Neural progenitor cell (in vitro differentiated cells): Measurements from ENCODE around the gene CFAP74. TPM values are rescaled to one million over a fixed set of nuclear protein-coding genes. Genes with fewer than 3 reads are reported as not detected.

Experiments used
- DNase-seq: peaks from one replicate; pipeline ENCODE4 v3.0.0-alpha.2; 2016; ENCODE audit warnings: low spot score
- H2AFZ ChIP-seq: fragments of 200-600 bp; sonication (generic); replicated peaks from 2 replicates; pipeline ENCODE4 v1.6.1; 2016; ENCODE audit warnings: antibody characterized with exemption
- H3F3A ChIP-seq: fragments of 200-600 bp; sonication (generic); 2 replicates; pipeline ENCODE4 v1.6.1; 2016; ENCODE audit warnings: antibody characterized with exemption, low read depth
- H3K27ac ChIP-seq: fragments of 200-600 bp; sonication (generic); 2 replicates; pipeline ENCODE4 v1.5.1; 2016; ENCODE audit warnings: mild to moderate bottlenecking
- H3K27me3 ChIP-seq: fragments of 200-600 bp; sonication (generic); 2 replicates; pipeline ENCODE4 v1.6.1; 2016; ENCODE audit warnings: mild to moderate bottlenecking, moderate library complexity
- H3K36me3 ChIP-seq: fragments of 200-600 bp; sonication (generic); 2 replicates; pipeline ENCODE4 v1.5.1; 2016
- H3K4me1 ChIP-seq: fragments of 200-600 bp; sonication (generic); 2 replicates; pipeline ENCODE4 v1.6.1; 2016; ENCODE audit warnings: mixed run types
- H3K4me2 ChIP-seq: fragments of 200-600 bp; sonication (generic); 2 replicates; pipeline ENCODE4 v1.6.1; 2016
- H3K4me3 ChIP-seq: fragments of 200-600 bp; sonication (generic); 2 replicates; pipeline ENCODE4 v1.5.1; 2016
- H3K79me2 ChIP-seq: fragments of 200-600 bp; sonication (generic); 2 replicates; pipeline ENCODE4 v1.6.1; 2016; ENCODE audit warnings: low read depth
- H3K9ac ChIP-seq: fragments of 200-600 bp; sonication (generic); 2 replicates; pipeline ENCODE4 v1.6.1; 2016
- H3K9me3 ChIP-seq: fragments of 200-600 bp; sonication (generic); 2 replicates; pipeline ENCODE4 v1.5.1; 2016; ENCODE audit warnings: low read depth
- H4K20me1 ChIP-seq: fragments of 200-600 bp; sonication (generic); 2 replicates; pipeline ENCODE4 v1.6.1; 2016; ENCODE audit warnings: low read depth
- H3K27ac Mint-ChIP-seq: 3 replicates; pipeline ENCODE4 v1.8.0; 2021; ENCODE audit warnings: mixed read lengths
- H3K27me3 Mint-ChIP-seq: 2 replicates; pipeline ENCODE4 v1.8.0; 2022; ENCODE audit warnings: low read depth, mild to moderate bottlenecking, inconsistent platforms, moderate library complexity, mixed read lengths; ENCODE audit not compliant: insufficient read depth
- H3K36me3 Mint-ChIP-seq: 3 replicates; pipeline ENCODE4 v1.8.0; 2021; ENCODE audit warnings: mixed read lengths
- H3K4me1 Mint-ChIP-seq: 3 replicates; pipeline ENCODE4 v1.8.0; 2021; ENCODE audit warnings: mixed read lengths
- H3K4me3 Mint-ChIP-seq: 3 replicates; pipeline ENCODE4 v1.8.0; 2021; ENCODE audit warnings: mild to moderate bottlenecking, moderate library complexity, mixed read lengths
- H3K9me3 Mint-ChIP-seq: 3 replicates; pipeline ENCODE4 v1.8.0; 2020; ENCODE audit warnings: mixed read lengths
- CTCF ChIP-seq: fragments of 200-600 bp; sonication (generic); IDR thresholded peaks from 2 replicates; pipeline ENCODE4 v1.5.1; 2017; ENCODE audit warnings: antibody characterized with exemption, mild to moderate bottlenecking
- EZH2 ChIP-seq: fragments of 200-600 bp; sonication (generic); IDR thresholded peaks from 2 replicates; pipeline ENCODE4 v1.6.1; 2017; ENCODE audit warnings: antibody characterized with exemption, mild to moderate bottlenecking, moderate library complexity
- EZH2phosphoT487 ChIP-seq: fragments of 200-600 bp; sonication (generic); IDR thresholded peaks from 2 replicates; pipeline ENCODE4 v1.6.1; 2017; ENCODE audit warnings: antibody characterized with exemption
- total RNA-seq: library from RNA; depleted of rRNA; stranded (reverse); fragments of >200 nt; gene quantifications from 2 replicates; pipeline ENCODE4 v1.2.3, GENCODE V29; 2015; ENCODE audit warnings: low replicate concordance

CFAP74 gene
- total RNA-seq, 1 donor from 2014 or later = not detected

- no peaks in the 10 kb centered on the region for H3K79me2 ChIP-seq
- no peak overlapping the region for H3K4me3 ChIP-seq
- H3K27ac ChIP-seq = no peak overlapping the region
- no peak overlapping the region for H3K4me2 ChIP-seq
- Mint-ChIP-seq H3K36me3 (no peaks in the 10 kb centered on the region), H3K27me3 (peaks cover 4% of the 10 kb centered on the region), H3K4me3 (no peak overlapping the region), H3K9me3 (no peaks in the 10 kb centered on the region), H3K27ac (peak overlapping the region; percentile 81), H3K4me1 (no peaks in the 10 kb centered on the region)
- H4K20me1 ChIP-seq = no peaks in the 10 kb centered on the region
- TF ChIP-seq CTCF (no peak), EZH2phosphoT487 (no peak), EZH2 (no peak)
- DNase-seq = no peak
- H3K27me3 ChIP-seq = no peaks in the 10 kb centered on the region
- H3K36me3 ChIP-seq = no peaks in the 10 kb centered on the region
- no peak overlapping the region for H3K9ac ChIP-seq
- no peaks in the 10 kb centered on the region for H3F3A ChIP-seq
- H3K9me3 ChIP-seq = no peaks in the 10 kb centered on the region
- no peak overlapping the region for H2AFZ ChIP-seq
- H3K4me1 ChIP-seq = no peaks in the 10 kb centered on the region
Observed at GRCh38 chr1:2032737-2033136, 29.2 kb upstream of the CFAP74 start.

DNA sequence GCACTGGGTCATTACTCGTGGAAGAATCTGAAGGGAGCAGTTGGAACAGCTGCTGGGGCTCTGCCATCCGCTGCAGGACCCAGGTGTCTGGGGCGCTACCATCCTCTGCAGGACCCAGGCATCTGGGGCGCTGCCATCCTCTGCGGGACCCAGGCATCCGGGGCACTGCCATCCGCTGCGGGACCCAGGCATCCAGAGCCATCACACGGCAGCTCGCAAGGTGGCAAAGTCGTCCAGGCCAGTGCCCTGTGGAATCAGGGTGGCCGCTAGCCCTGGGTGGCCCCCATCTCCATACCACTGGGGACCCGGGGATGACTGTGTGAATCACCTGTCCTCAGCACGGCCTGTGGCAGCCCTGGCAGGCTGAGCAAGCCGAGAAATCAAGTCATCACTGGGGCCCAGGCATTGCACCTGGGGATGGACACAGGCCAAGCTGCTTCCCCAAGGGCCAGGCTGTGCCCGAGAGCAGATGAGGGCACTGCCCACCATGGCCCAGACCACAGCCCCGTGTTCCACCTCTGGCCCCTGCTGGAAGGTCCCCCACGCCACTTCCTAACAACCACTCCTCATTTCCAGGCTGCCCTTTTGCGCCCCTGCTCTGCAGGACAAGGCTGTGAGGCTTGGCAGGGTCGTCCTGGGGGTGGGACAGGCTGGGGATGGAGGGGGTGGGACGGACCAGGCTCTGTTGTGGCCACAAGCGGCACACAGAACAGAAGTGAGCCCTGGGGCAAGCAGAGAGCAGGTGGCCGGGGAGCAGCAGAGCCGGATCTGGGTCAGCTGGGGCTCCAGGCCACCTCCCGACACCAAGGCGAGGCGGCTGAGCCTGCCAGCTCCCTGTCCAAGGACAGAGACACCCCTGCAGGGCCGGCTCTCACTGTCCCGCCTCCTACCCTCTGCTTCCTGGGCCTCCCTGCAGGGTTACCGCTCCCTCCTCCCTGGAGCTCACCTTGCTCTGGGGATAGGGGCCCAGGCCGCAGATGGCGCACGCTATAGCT, 28.3 kb upstream of the CFAP74 start:
- Histone ChIP-seq H3F3A (no peaks in the 10 kb centered on the region), H3K4me1 (no peaks in the 10 kb centered on the region), H3K36me3 (no peaks in the 10 kb centered on the region), H3K27me3 (no peaks in the 10 kb centered on the region), H3K4me2 (no peak overlapping the region), H3K4me3 (no peak overlapping the region), H3K27ac (no peak overlapping the region), H3K9me3 (no peaks in the 10 kb centered on the region), H4K20me1 (no peaks in the 10 kb centered on the region), H3K79me2 (no peaks in the 10 kb centered on the region), H3K9ac (no peak overlapping the region), H2AFZ (no peak overlapping the region)
- H3K27ac Mint-ChIP-seq = no peak overlapping the region
- H3K9me3 Mint-ChIP-seq = no peaks in the 10 kb centered on the region
- H3K4me3 Mint-ChIP-seq = no peak overlapping the region
- no peaks in the 10 kb centered on the region for H3K4me1 Mint-ChIP-seq
- no peaks in the 10 kb centered on the region for H3K36me3 Mint-ChIP-seq
- peaks cover 7% of the 10 kb centered on the region for H3K27me3 Mint-ChIP-seq
- DNase-seq = no peak
- TF ChIP-seq EZH2 (no peak), CTCF (no peak), EZH2phosphoT487 (no peak)

DNA sequence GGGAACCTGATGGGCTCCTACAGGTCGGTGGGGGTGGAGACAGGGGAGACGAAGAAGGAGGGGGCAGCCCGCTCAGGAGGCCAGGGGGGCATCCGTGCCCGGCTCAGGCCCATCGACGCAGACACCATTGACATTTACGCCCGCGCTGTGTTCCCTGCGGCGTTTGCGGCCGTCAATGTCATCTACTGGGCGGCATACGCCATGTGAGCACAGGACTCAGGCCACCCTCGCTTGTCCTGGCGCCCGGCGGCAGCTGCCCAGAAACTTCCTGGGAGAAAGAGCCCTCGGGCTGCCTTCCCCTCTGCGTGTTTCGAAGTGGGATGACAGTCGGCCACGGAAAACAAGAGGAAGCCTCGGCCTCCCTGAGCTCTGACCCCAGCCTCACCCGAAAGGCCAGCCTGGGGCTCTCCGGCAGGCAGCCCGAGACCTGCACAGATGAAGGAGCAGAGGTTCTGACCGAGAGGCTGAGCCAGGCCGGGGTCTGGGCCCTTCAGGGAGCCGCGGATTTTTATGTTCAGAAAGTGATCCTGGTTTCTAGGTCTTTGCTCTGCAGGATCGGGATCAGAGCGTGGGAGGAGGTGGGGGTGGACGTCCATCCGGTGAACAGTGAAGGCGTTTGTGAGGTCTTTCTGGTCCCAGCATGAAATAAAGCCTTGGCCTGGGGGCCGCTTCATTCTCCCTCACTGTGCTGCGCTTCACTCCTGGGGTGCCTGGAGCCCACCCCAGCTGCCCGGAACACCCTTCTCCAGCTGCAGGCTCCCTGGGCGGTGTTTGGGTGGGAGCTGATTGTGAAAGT, 26.7 kb upstream of the CFAP74 start:
- Histone ChIP-seq H4K20me1 (no peaks in the 10 kb centered on the region), H3K9ac (no peak overlapping the region), H3K4me1 (no peaks in the 10 kb centered on the region), H3K36me3 (no peaks in the 10 kb centered on the region), H3K27me3 (no peaks in the 10 kb centered on the region), H2AFZ (no peak overlapping the region), H3K79me2 (no peaks in the 10 kb centered on the region), H3K4me3 (no peak overlapping the region), H3K4me2 (no peak overlapping the region), H3K9me3 (no peaks in the 10 kb centered on the region), H3F3A (no peaks in the 10 kb centered on the region), H3K27ac (no peak overlapping the region)
- Mint-ChIP-seq H3K27me3 (peaks cover 5% of the 10 kb centered on the region), H3K36me3 (no peaks in the 10 kb centered on the region), H3K9me3 (no peaks in the 10 kb centered on the region), H3K27ac (no peak overlapping the region), H3K4me3 (no peak overlapping the region), H3K4me1 (no peaks in the 10 kb centered on the region)
- no peak for TF ChIP-seq EZH2phosphoT487
- no peak for TF ChIP-seq EZH2
- no peak for TF ChIP-seq CTCF
- no peak for DNase-seq
